ENCODE data around the gene ARVCF.

ARVCF gene

DNA sequence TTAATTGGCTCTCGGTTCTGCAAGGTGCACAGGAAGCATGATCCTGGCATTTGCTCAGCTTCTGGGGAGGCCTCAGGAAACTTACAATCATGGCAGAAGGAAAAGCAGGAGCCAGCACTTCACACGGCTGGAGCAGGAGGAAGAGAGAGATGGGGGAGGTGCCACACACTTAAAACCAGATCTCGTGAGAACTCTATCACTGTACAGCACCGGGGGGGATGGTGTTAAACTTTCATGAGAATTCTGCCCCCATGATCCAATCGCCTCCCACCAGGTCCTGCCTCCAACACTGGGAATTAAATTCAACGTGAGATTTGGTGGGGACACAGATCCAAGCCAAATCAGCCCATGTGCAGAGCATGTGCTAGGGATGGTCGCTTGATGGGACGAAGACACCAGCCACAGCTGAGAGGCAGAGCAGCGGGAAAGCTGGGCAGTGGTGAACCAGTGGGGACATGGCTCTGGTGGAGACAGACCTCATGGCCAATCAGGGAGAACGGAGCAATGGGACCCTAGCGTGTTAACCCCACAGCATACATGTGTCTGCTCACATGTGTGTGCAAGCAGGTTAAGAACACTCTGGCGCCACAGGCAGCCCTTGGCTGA is 10.5 kb upstream of the ARVCF start:
- H3K27ac ChIP-seq (ENCODE audit: extremely low read depth, low read depth, low read length): no peak overlapping the region
- peaks cover 0 to 5% of the 10 kb centered on the region in 2 experiments; a peak in 1 of 3 replicates for H3K36me3 ChIP-seq (ENCODE audit: control insufficient read depth in 2 of 2, insufficient read depth in 1 of 2, low read length in 2 of 2)
- TF ChIP-seq ZNF2 (tag by site-specific recombination; IDR thresholded peaks at IDR 0.05) (no peak), ZNF560 (tag by site-specific recombination; IDR thresholded peaks at IDR 0.05; ENCODE audit: borderline replicate concordance) (no peak), MZF1 (tag by site-specific recombination; IDR thresholded peaks at IDR 0.05; ENCODE audit: borderline replicate concordance) (no peak), KLF16 (tag by site-specific recombination; IDR thresholded peaks at IDR 0.05) (no peak), ZNF169 (tag by site-specific recombination; IDR thresholded peaks at IDR 0.05) (no peak)
- H3K4me3 ChIP-seq (ENCODE audit: low read depth, low read length): no peak overlapping the region
- no peaks in the 10 kb centered on the region for H3K9me3 ChIP-seq (ENCODE audit: control insufficient read depth, insufficient read depth, low read depth, low read length)
- ChIA-PET POLR2A (no interaction called here), CTCF (interaction anchor here (0.7 to 2.1 kb wide), 7 partner anchors 42 to 994 kb away, joined by 3 to 6 read pairs (median 4); no protein-coding TSS in a partner anchor)
- H3K4me1 ChIP-seq (ENCODE audit: control insufficient read depth, insufficient read depth, low read length): no peaks in the 10 kb centered on the region

- ChIA-PET POLR2A (interaction anchor here (0.6 kb wide), 2 partner anchors 18 to 60 kb away, joined by 3 read pairs; no protein-coding TSS in a partner anchor), CTCF (interaction anchor here (0.7 to 2.1 kb wide), 5 partner anchors 53 to 994 kb away, joined by 3 to 6 read pairs (median 5); no protein-coding TSS in a partner anchor)
- TF ChIP-seq SCRT2 (tag by site-specific recombination; IDR thresholded peaks at IDR 0.05) (peak; percentile 35; the same call in 1 of the 2 replicates), ZNF202 (tag by site-specific recombination; IDR thresholded peaks at IDR 0.05; ENCODE audit: borderline replicate concordance) (no peak)
- no peaks in the 10 kb centered on the region for H3K9me3 ChIP-seq (ENCODE audit: control insufficient read depth, insufficient read depth, low read depth, low read length)
- H3K36me3 ChIP-seq (ENCODE audit: control insufficient read depth in 2 of 2, insufficient read depth in 1 of 2, low read length in 2 of 2): peaks cover 0 to under 1% of the 10 kb centered on the region in 2 experiments; a peak in 1 of 3 replicates
- no peak overlapping the region for H3K27ac ChIP-seq (ENCODE audit: extremely low read depth, low read depth, low read length)
- H3K4me3 ChIP-seq (ENCODE audit: low read depth, low read length): no peak overlapping the region
- no peaks in the 10 kb centered on the region for H3K4me1 ChIP-seq (ENCODE audit: control insufficient read depth, insufficient read depth, low read length)
Observed at GRCh38 chr22:20026204-20026908, 9.7 kb upstream of the ARVCF start.

DNA sequence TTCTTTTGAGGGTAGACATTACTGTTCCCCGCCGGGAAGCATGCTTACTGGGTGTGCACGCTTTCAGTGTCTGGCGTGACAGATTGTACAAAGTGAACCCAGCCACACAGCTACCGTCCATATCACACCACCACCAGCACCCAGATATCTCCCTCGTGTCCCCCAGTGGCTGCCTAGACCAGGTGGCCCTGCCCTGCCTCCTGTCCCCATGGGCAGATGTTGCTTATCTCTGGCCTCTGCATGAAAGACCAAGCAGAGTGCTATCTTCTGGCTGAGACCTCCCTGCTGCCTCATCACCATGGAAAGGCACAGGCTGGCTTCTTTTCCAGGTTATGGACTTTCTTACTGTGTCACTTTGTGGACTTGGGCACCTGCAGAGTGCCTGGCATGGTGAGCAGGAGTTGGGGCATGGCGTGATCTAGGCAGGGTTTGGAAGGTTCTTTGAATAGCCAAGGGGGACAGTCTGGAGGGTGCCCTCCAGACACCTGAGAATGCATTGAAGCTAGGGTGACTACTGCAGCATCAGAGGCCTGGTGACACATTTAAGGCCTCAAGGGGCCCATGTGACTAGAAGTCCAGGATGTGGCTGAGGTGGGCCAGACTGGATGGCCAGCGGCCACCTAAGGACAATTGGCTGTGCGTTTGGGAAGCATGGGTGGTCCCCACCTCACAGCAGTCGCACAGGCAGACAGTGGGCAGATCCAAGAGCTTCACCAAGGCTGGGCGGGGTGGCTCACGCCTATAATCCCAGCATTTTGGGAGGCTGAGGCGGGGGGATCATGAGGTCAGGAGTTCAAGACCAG is 9.0 kb upstream of the ARVCF start:
- ChIA-PET CTCF (interaction anchor here (0.7 to 1.1 kb wide), 3 partner anchors 12 to 102 kb away, joined by 3 read pairs; no protein-coding TSS in a partner anchor), POLR2A (interaction anchor here (0.6 kb wide), 1 partner anchor 59 kb away, joined by 3 read pairs; no protein-coding TSS in a partner anchor)

DNA sequence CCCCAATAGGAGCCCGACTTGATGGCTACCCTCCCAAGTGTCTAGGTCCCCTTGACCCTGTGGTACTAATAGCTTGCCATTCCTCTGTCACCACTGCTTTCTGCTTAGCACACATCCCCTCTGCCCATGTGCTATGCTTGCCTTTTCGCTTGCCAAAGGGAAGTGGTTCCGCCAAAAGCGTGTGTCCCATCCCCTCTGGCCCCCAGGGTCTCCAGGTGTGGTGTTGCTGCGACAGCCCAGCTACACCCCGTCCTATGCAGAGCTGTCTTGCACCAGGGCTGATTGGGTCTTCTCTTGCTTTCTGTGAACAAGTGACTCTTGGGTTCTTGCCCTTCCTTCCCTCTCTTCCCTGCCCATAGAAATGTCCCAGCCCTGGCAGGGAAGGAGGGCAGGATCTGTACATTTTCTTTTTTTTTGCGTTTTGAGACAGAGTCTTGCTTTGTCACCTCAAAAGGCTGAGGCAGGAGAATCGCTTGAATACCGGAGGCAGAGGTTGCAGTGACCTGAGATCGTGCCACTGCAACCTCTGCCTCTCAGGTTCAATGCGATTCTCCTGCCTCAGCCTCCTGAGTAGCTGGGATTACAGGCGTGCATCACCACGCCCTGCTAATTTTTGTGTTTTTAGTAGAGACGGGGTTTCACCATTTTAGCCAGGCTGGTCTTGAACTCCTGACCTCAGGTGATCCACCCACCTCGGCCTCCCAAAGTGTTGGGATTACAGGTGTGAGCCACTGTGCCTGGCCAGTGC is 8.2 kb upstream of the ARVCF start:
- Histone ChIP-seq H3K9me3 (ENCODE audit: control insufficient read depth, insufficient read depth, low read depth, low read length) (no peaks in the 10 kb centered on the region), H3K4me1 (ENCODE audit: control insufficient read depth, insufficient read depth, low read length) (no peaks in the 10 kb centered on the region), H3K36me3 (ENCODE audit: control insufficient read depth in 2 of 2, insufficient read depth in 1 of 2, low read length in 2 of 2) (no peaks in the 10 kb centered on the region), H3K4me3 (ENCODE audit: low read depth, low read length) (no peak overlapping the region), H3K27ac (ENCODE audit: extremely low read depth, low read depth, low read length) (no peak overlapping the region)
- POLR2A ChIA-PET: no interaction called here
- CTCF ChIA-PET: interaction anchor here (0.7 to 1.1 kb wide), 3 partner anchors 8 to 103 kb away, joined by 3 read pairs; no protein-coding TSS in a partner anchor
- no peak for TF ChIP-seq YY2 (tag by site-specific recombination; IDR thresholded peaks at IDR 0.05)
- TF ChIP-seq, protein P1, sequence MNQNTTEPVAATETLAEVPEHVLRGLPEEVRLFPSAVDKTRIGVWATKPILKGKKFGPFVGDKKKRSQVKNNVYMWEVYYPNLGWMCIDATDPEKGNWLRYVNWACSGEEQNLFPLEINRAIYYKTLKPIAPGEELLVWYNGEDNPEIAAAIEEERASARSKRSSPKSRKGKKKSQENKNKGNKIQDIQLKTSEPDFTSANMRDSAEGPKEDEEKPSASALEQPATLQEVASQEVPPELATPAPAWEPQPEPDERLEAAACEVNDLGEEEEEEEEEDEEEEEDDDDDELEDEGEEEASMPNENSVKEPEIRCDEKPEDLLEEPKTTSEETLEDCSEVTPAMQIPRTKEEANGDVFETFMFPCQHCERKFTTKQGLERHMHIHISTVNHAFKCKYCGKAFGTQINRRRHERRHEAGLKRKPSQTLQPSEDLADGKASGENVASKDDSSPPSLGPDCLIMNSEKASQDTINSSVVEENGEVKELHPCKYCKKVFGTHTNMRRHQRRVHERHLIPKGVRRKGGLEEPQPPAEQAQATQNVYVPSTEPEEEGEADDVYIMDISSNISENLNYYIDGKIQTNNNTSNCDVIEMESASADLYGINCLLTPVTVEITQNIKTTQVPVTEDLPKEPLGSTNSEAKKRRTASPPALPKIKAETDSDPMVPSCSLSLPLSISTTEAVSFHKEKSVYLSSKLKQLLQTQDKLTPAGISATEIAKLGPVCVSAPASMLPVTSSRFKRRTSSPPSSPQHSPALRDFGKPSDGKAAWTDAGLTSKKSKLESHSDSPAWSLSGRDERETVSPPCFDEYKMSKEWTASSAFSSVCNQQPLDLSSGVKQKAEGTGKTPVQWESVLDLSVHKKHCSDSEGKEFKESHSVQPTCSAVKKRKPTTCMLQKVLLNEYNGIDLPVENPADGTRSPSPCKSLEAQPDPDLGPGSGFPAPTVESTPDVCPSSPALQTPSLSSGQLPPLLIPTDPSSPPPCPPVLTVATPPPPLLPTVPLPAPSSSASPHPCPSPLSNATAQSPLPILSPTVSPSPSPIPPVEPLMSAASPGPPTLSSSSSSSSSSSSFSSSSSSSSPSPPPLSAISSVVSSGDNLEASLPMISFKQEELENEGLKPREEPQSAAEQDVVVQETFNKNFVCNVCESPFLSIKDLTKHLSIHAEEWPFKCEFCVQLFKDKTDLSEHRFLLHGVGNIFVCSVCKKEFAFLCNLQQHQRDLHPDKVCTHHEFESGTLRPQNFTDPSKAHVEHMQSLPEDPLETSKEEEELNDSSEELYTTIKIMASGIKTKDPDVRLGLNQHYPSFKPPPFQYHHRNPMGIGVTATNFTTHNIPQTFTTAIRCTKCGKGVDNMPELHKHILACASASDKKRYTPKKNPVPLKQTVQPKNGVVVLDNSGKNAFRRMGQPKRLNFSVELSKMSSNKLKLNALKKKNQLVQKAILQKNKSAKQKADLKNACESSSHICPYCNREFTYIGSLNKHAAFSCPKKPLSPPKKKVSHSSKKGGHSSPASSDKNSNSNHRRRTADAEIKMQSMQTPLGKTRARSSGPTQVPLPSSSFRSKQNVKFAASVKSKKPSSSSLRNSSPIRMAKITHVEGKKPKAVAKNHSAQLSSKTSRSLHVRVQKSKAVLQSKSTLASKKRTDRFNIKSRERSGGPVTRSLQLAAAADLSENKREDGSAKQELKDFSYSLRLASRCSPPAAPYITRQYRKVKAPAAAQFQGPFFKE (tag by site-specific recombination; IDR thresholded peaks at IDR 0.05; ENCODE audit: borderline replicate concordance): no peak
- TF ChIP-seq ZNF585B (tag by site-specific recombination; IDR thresholded peaks at IDR 0.05): no peak
- TF ChIP-seq ZNF214 (tag by site-specific recombination; IDR thresholded peaks at IDR 0.05; ENCODE audit: borderline replicate concordance): no peak
- TF ChIP-seq ZNF280D (tag by site-specific recombination; IDR thresholded peaks at IDR 0.05): no peak

More for the DNA sequence above, 9.0 kb upstream of the ARVCF start:
- Histone ChIP-seq H3K4me1 (ENCODE audit: control insufficient read depth, insufficient read depth, low read length) (no peaks in the 10 kb centered on the region), H3K4me3 (ENCODE audit: low read depth, low read length) (no peak overlapping the region), H3K36me3 (ENCODE audit: control insufficient read depth in 2 of 2, insufficient read depth in 1 of 2, low read length in 2 of 2) (no peaks in the 10 kb centered on the region), H3K9me3 (ENCODE audit: control insufficient read depth, insufficient read depth, low read depth, low read length) (no peaks in the 10 kb centered on the region), H3K27ac (ENCODE audit: extremely low read depth, low read depth, low read length) (no peak overlapping the region)
- no peak for TF ChIP-seq ZNF157 (tag by site-specific recombination; IDR thresholded peaks at IDR 0.05)
